HG03439 (cell line): ENCODE results near the gene SLC6A7.

Experiments used
- ATAC-seq: cut with Tn5 transposase; IDR thresholded peaks from one replicate; pipeline ENCODE4 v1.9.1; 2021; ENCODE audit warnings: mild to moderate bottlenecking, moderate library complexity; ENCODE audit not compliant: unreplicated experiment

Gene SLC6A7

GRCh38 chr5:150188146-150188842 is 1.6 kb upstream of the SLC6A7 start:
- no peak for ATAC-seq

GRCh38 chr5:150189326-150189725 is 536 bp upstream of the SLC6A7 start:
- no peak for ATAC-seq

- no peak for ATAC-seq
Measured at GRCh38 chr5:150190503-150190979, 679 bp downstream of the SLC6A7 start.

- no peak for ATAC-seq
Measured at GRCh38 chr5:150190987-150191386, 1.1 kb downstream of the SLC6A7 start.

- ATAC-seq: no peak
Measured at GRCh38 chr5:150192462-150192861, 2.6 kb downstream of the SLC6A7 start.

- ATAC-seq: no peak
Measured at GRCh38 chr5:150195736-150196485, 6.0 kb downstream of the SLC6A7 start.

GRCh38 chr5:150196514-150196913 is 6.7 kb downstream of the SLC6A7 start:
- ATAC-seq: no peak

GRCh38 chr5:150196986-150197385 is 7.1 kb downstream of the SLC6A7 start:
- no peak for ATAC-seq

- ATAC-seq: no peak
Measured at GRCh38 chr5:150197476-150197875, 7.6 kb downstream of the SLC6A7 start.

- ATAC-seq: no peak
Measured at GRCh38 chr5:150202501-150202900, 12.6 kb downstream of the SLC6A7 start.

- ATAC-seq: no peak
Measured at GRCh38 chr5:150203832-150204589, 14.1 kb downstream of the SLC6A7 start.

GRCh38 chr5:150204590-150204960 is 14.7 kb downstream of the SLC6A7 start:
- no peak for ATAC-seq

- no peak for ATAC-seq
Measured at GRCh38 chr5:150206098-150206778, 16.4 kb downstream of the SLC6A7 start.

- no peak for ATAC-seq
Measured at GRCh38 chr5:150206779-150207115, 16.9 kb downstream of the SLC6A7 start.

GRCh38 chr5:150208187-150209098 is 18.6 kb downstream of the SLC6A7 start:
- ATAC-seq: no peak

- no peak for ATAC-seq
Measured at GRCh38 chr5:150209099-150209635, 19.3 kb downstream of the SLC6A7 start.

GRCh38 chr5:150210644-150211043 is 20.8 kb downstream of the SLC6A7 start:
- ATAC-seq: no peak

GRCh38 chr5:150211156-150212030 is 21.5 kb downstream of the SLC6A7 start:
- ATAC-seq: no peak

- ATAC-seq: no peak
Measured at GRCh38 chr5:150213530-150213929, 23.7 kb downstream of the SLC6A7 start.
